Activated naive CD4-positive, alpha-beta T cell treated with anti-CD3 and anti-CD28 coated beads for 36 hours (primary cell): Measurements from ENCODE around the gene TMA7. TPM values are rescaled to one million over a fixed set of nuclear protein-coding genes. Genes with fewer than 3 reads are reported as not detected.
A peak's percentile ranks its signal among the peaks of the same experiment; 100 is the strongest.
"Not testable (repeated sequence)": the region's sequence is repeated elsewhere in the genome, so short reads cannot be mapped to it uniquely, and the experiment has no call there.

Experiments used
- CTCF ChIA-PET: fragments of 350-600 bp; sonication (Branson Sonifier 250); formaldehyde crosslinking; loops from one replicate; lab custom pipeline; 2021; ENCODE audit warnings: antibody characterized with exemption; lab: Charles Lee
- DNase-seq: peaks from one replicate; pipeline ENCODE4 v3.0.0-alpha.2; 2020
- H3K27ac Mint-ChIP-seq: one replicate; pipeline ENCODE4 v1.8.0; 2021; ENCODE audit warnings: mild to moderate bottlenecking, mixed read lengths
- H3K27me3 Mint-ChIP-seq: one replicate; pipeline ENCODE4 v1.8.0; 2021; ENCODE audit warnings: low read depth, mixed read lengths
- H3K36me3 Mint-ChIP-seq: one replicate; pipeline ENCODE4 v1.8.0; 2021; ENCODE audit warnings: low read depth, mixed read lengths
- H3K4me1 Mint-ChIP-seq: one replicate; pipeline ENCODE4 v1.8.0; 2021; ENCODE audit warnings: low read depth, mixed read lengths
- H3K4me3 Mint-ChIP-seq: one replicate; pipeline ENCODE4 v1.8.0; 2021; ENCODE audit warnings: mild to moderate bottlenecking, moderate library complexity, mixed read lengths
- H3K9me3 Mint-ChIP-seq: one replicate; pipeline ENCODE4 v1.8.0; 2021; ENCODE audit warnings: mixed read lengths
- intact Hi-C: fragments of 100-400 bp; cut with micrococcal nuclease; formaldehyde crosslinking; loops from one replicate; pipeline ENCODE4 v1.15.1; 2023
- total RNA-seq, 2 experiments: library from RNA; stranded (reverse); gene quantifications; one replicate each; pipeline ENCODE4 v1.2.3, GENCODE V29; 2021

TMA7 gene
- total RNA-seq, 2 experiments from 2014 or later: 319 to 353 TPM

GRCh38 chr3:48467473-48468267 lies 27.6 kb downstream of the TMA7 start:
- no peak for DNase-seq

GRCh38 chr3:48468329-48468731 lies 28.3 kb downstream of the TMA7 start:
- Mint-ChIP-seq H3K36me3 (peaks cover 45% of the 10 kb centered on the region), H3K4me3 (peak overlapping the region; percentile 93), H3K9me3 (no peaks in the 10 kb centered on the region), H3K4me1 (peaks cover 57% of the 10 kb centered on the region), H3K27me3 (no peaks in the 10 kb centered on the region), H3K27ac (peak overlapping the region; percentile 94)
- intact Hi-C loops: no loop called here
- CTCF ChIA-PET: no interaction called here
- no peak for DNase-seq

More at GRCh38 chr3:48467473-48468267, 27.6 kb downstream of the TMA7 start:
- H3K4me1 Mint-ChIP-seq: peaks cover 50% of the 10 kb centered on the region
- no peaks in the 10 kb centered on the region for H3K9me3 Mint-ChIP-seq
- peak overlapping the region; percentile 94 for H3K27ac Mint-ChIP-seq
- no peaks in the 10 kb centered on the region for H3K27me3 Mint-ChIP-seq
- H3K4me3 Mint-ChIP-seq: peak overlapping the region; percentile 93
- intact Hi-C loops: no loop called here
- CTCF ChIA-PET: interaction anchor here (0.6 to 1.7 kb wide), 2 partner anchors 41 to 82 kb away, joined by 3 to 4 read pairs; no protein-coding TSS in a partner anchor
- peaks cover 42% of the 10 kb centered on the region for H3K36me3 Mint-ChIP-seq

- peak overlapping the region; percentile 97 for H3K27ac Mint-ChIP-seq
- H3K9me3 Mint-ChIP-seq: no peaks in the 10 kb centered on the region
- peaks cover 45% of the 10 kb centered on the region for H3K36me3 Mint-ChIP-seq
- CTCF ChIA-PET: interaction anchor here (1.9 kb wide), 1 partner anchor 33 kb away, joined by 6 read pairs; no protein-coding TSS in a partner anchor
- intact Hi-C loops: no loop called here
- H3K4me1 Mint-ChIP-seq: peaks cover 60% of the 10 kb centered on the region
- DNase-seq: no peak
- H3K27me3 Mint-ChIP-seq: no peaks in the 10 kb centered on the region
- peak overlapping the region; percentile 39 for H3K4me3 Mint-ChIP-seq
Measured at GRCh38 chr3:48469046-48469915, 29.2 kb downstream of the TMA7 start.

- CTCF ChIA-PET: interaction anchor here (1.7 to 1.9 kb wide), 2 partner anchors 34 to 37 kb away, joined by 5 to 6 read pairs; no protein-coding TSS in a partner anchor
- H3K4me1 Mint-ChIP-seq: peaks cover 65% of the 10 kb centered on the region
- H3K27ac Mint-ChIP-seq: peak overlapping the region; percentile 97
- peak overlapping the region; percentile 44 for H3K4me3 Mint-ChIP-seq
- no peaks in the 10 kb centered on the region for H3K27me3 Mint-ChIP-seq
- DNase-seq: no peak
- H3K36me3 Mint-ChIP-seq: peaks cover 43% of the 10 kb centered on the region
- no peaks in the 10 kb centered on the region for H3K9me3 Mint-ChIP-seq
- intact Hi-C loops: loop anchor here (5.0 to 10.0 kb wide), 2 partner anchors 137 to 1765 kb away; partner anchors contain the start of genes GNAI2 and UQCRC1
Measured at GRCh38 chr3:48470286-48470685, 30.2 kb downstream of the TMA7 start.

- CTCF ChIA-PET: interaction anchor here (1.3 to 4.2 kb wide), 8 partner anchors 13 to 163 kb away, joined by 3 to 28 read pairs (median 8); partner anchors contain the start of genes ATRIP and SLC26A6
- H3K9me3 Mint-ChIP-seq: no peaks in the 10 kb centered on the region
- intact Hi-C loops: loop anchor here (2.0 to 10.0 kb wide), 4 partner anchors 32 to 1762 kb away; partner anchors contain the start of genes CCDC51, GNAI2, SLC26A6 and TMA7
- H3K4me1 Mint-ChIP-seq: peaks cover 55% of the 10 kb centered on the region
- H3K27ac Mint-ChIP-seq: peak overlapping the region; percentile 97
- peaks cover 23% of the 10 kb centered on the region for H3K36me3 Mint-ChIP-seq
- no peak for DNase-seq
- no peaks in the 10 kb centered on the region for H3K27me3 Mint-ChIP-seq
- H3K4me3 Mint-ChIP-seq: peak overlapping the region; percentile 78
Measured at GRCh38 chr3:48472673-48472922, 32.5 kb downstream of the TMA7 start.

- Mint-ChIP-seq H3K36me3 (peaks cover 18% of the 10 kb centered on the region), H3K9me3 (no peaks in the 10 kb centered on the region), H3K27ac (peak overlapping the region; percentile 97), H3K4me3 (peak overlapping the region; percentile 78), H3K27me3 (no peaks in the 10 kb centered on the region), H3K4me1 (peaks cover 55% of the 10 kb centered on the region)
- peak; percentile 99 for DNase-seq
- CTCF ChIA-PET: interaction anchor here (0.5 to 4.2 kb wide), 12 partner anchors 15 to 203 kb away, joined by 3 to 28 read pairs (median 4); partner anchors contain the start of genes ATRIP and SLC26A6
- intact Hi-C loops: loop anchor here (1.0 to 10.0 kb wide), 8 partner anchors 32 to 1762 kb away; partner anchors contain the start of genes CCDC51, GNAI2, NME6 and SLC26A6
Measured at GRCh38 chr3:48472923-48473616, 33.0 kb downstream of the TMA7 start.

GRCh38 chr3:48473617-48473952 lies 33.5 kb downstream of the TMA7 start:
- Mint-ChIP-seq H3K4me3 (peak overlapping the region; percentile 78), H3K27ac (peak overlapping the region; percentile 97), H3K27me3 (no peaks in the 10 kb centered on the region), H3K9me3 (no peaks in the 10 kb centered on the region), H3K36me3 (peaks cover 17% of the 10 kb centered on the region), H3K4me1 (peaks cover 55% of the 10 kb centered on the region)
- DNase-seq: no peak
- intact Hi-C loops: loop anchor here (1.0 to 10.0 kb wide), 8 partner anchors 33 to 1761 kb away; partner anchors contain the start of genes CCDC51, GNAI2, NME6 and SLC26A6
- CTCF ChIA-PET: interaction anchor here (0.6 to 4.2 kb wide), 13 partner anchors 15 to 204 kb away, joined by 3 to 28 read pairs (median 5); partner anchors contain the start of genes ATRIP and SLC26A6

GRCh38 chr3:48474031-48474430 lies 34.0 kb downstream of the TMA7 start:
- not testable (repeated sequence) for H3K9me3 Mint-ChIP-seq, H3K27me3 Mint-ChIP-seq, DNase-seq, H3K4me3 Mint-ChIP-seq
- H3K36me3 Mint-ChIP-seq: peaks cover 12% of the 10 kb centered on the region
- CTCF ChIA-PET: interaction anchor here (0.6 to 4.2 kb wide), 12 partner anchors 9 to 242 kb away, joined by 3 to 28 read pairs (median 5); partner anchors contain the start of gene SLC26A6
- H3K27ac Mint-ChIP-seq: peak overlapping the region; percentile 97
- H3K4me1 Mint-ChIP-seq: peaks cover 55% of the 10 kb centered on the region
- intact Hi-C loops: loop anchor here (5.0 to 10.0 kb wide), 2 partner anchors 133 to 1761 kb away; partner anchors contain the start of genes GNAI2 and UQCRC1

- no peak for DNase-seq
- Mint-ChIP-seq H3K4me3 (no peak overlapping the region), H3K27me3 (no peaks in the 10 kb centered on the region), H3K36me3 (peaks cover 9% of the 10 kb centered on the region), H3K9me3 (no peaks in the 10 kb centered on the region), H3K4me1 (peaks cover 54% of the 10 kb centered on the region), H3K27ac (peak overlapping the region; percentile 77)
- CTCF ChIA-PET: interaction anchor here (0.6 to 4.2 kb wide), 5 partner anchors 8 to 428 kb away, joined by 3 to 28 read pairs (median 5); no protein-coding TSS in a partner anchor
- intact Hi-C loops: loop anchor here (5.0 to 10.0 kb wide), 2 partner anchors 133 to 1760 kb away; partner anchors contain the start of genes GNAI2 and UQCRC1
Measured at GRCh38 chr3:48474619-48475018, 34.6 kb downstream of the TMA7 start.

GRCh38 chr3:48475188-48475587 lies 35.1 kb downstream of the TMA7 start:
- CTCF ChIA-PET: interaction anchor here (0.6 to 4.2 kb wide), 2 partner anchors 39 to 429 kb away, joined by 3 to 28 read pairs; no protein-coding TSS in a partner anchor
- H3K36me3 Mint-ChIP-seq: peaks cover 6% of the 10 kb centered on the region
- no peak overlapping the region for H3K4me3 Mint-ChIP-seq
- intact Hi-C loops: loop anchor here (10.0 kb wide), 1 partner anchor 1760 kb away; the partner anchor contains the start of gene GNAI2
- no peaks in the 10 kb centered on the region for H3K9me3 Mint-ChIP-seq
- peaks cover 53% of the 10 kb centered on the region for H3K4me1 Mint-ChIP-seq
- H3K27ac Mint-ChIP-seq: peak overlapping the region; percentile 60
- no peaks in the 10 kb centered on the region for H3K27me3 Mint-ChIP-seq
- DNase-seq: no peak
